Measurements from ENCODE around the gene FAM53B. TPM values are rescaled to one million over a fixed set of nuclear protein-coding genes. Genes with fewer than 3 reads are reported as not detected.

FAM53B gene
- total RNA-seq, 1 experiment from 2014 or later, result 11.2 TPM

DNA sequence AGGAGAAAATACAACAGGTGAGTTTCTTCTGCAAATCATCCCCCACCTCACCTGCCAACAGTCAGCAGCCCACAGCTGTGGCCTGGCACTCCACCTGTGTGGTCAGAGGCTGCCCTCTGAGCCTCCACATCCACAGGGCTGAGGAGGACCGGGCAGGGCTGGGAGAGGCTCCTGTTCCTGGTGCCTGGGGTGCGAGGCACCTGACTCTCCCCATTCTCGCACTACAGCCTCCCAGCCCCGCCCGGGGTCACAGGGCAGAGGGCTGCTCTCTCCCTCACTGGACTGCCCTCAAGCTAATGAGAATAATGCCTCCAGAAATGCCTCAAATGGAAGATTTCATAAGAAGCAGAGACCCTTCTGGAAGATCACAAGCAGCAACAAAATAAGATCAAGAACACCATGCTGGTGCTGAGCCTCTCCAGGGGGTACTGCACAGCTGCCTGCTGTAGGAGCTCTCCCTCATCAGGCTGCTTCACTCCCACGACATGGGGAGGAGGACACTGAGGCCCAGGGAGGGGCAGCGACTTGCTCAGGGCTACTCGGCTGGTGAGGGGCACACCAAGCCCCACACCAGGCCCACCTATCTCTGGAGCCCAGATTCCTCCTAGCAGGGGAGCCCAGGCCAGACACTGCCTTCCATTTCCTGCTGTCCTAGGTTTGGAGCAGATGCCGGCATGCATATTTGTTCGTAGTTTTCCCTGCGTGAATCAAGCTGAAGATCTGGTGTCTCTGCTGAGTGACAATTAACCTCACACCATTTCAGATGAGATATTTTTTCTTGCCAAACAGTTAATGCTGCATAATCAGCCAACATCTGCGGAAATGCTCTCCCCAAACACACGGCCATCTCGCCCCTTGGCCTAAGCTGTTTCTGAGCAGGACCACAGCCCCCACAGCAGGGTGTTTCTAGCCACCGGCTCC is 76.5 kb downstream of the FAM53B start:
- BruUV-seq (replicated peaks), result no TSS peak
- CTCF ChIA-PET, result no interaction called here
- H3K27me3 Mint-ChIP-seq (ENCODE audit: unreplicated experiment), result no peaks in the 10 kb centered on the region
- H3K27ac Mint-ChIP-seq (ENCODE audit: unreplicated experiment), result no peak overlapping the region
- H3K9me3 Mint-ChIP-seq (ENCODE audit: low read depth, unreplicated experiment), result no peaks in the 10 kb centered on the region
- H3K4me1 Mint-ChIP-seq (ENCODE audit: low read depth, unreplicated experiment), result no peaks in the 10 kb centered on the region
- intact Hi-C loops (cut with micrococcal nuclease; ENCODE audit: unreplicated experiment), result no loop called here
- TF ChIP-seq, protein P1, sequence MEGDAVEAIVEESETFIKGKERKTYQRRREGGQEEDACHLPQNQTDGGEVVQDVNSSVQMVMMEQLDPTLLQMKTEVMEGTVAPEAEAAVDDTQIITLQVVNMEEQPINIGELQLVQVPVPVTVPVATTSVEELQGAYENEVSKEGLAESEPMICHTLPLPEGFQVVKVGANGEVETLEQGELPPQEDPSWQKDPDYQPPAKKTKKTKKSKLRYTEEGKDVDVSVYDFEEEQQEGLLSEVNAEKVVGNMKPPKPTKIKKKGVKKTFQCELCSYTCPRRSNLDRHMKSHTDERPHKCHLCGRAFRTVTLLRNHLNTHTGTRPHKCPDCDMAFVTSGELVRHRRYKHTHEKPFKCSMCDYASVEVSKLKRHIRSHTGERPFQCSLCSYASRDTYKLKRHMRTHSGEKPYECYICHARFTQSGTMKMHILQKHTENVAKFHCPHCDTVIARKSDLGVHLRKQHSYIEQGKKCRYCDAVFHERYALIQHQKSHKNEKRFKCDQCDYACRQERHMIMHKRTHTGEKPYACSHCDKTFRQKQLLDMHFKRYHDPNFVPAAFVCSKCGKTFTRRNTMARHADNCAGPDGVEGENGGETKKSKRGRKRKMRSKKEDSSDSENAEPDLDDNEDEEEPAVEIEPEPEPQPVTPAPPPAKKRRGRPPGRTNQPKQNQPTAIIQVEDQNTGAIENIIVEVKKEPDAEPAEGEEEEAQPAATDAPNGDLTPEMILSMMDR (IDR thresholded peaks at IDR 0.05; ENCODE audit: unreplicated experiment), result no peak
- DNase-seq, result no peak
- H3K36me3 Mint-ChIP-seq (ENCODE audit: insufficient read depth, unreplicated experiment), result no peaks in the 10 kb centered on the region
- no peak overlapping the region for H3K4me3 Mint-ChIP-seq (ENCODE audit: low read depth, unreplicated experiment)

DNA sequence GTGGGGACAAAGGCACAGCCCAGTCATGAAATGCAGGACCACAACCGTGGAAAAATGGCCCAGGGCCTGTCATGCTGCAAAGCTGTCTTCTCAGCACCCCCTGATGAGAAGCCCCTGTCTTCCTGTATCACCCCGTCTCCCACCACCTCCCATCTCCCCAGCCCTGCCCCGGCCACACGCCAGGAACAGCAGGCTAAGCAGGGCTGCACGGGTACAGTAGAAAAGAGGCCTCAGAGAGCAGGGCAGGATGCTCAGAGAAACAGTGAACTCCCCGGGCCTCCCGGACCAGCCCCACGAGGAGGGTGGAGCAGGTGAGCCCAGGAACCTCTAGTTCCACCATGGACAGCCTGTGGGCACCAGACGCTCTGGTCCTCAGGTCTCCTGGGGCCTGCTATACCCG is 77.7 kb downstream of the FAM53B start:
- BruUV-seq (replicated peaks), result no TSS peak
- Mint-ChIP-seq H3K9me3 (ENCODE audit: low read depth, unreplicated experiment) (no peaks in the 10 kb centered on the region), H3K4me1 (ENCODE audit: low read depth, unreplicated experiment) (no peaks in the 10 kb centered on the region), H3K27me3 (ENCODE audit: unreplicated experiment) (no peaks in the 10 kb centered on the region), H3K27ac (ENCODE audit: unreplicated experiment) (no peak overlapping the region), H3K4me3 (ENCODE audit: low read depth, unreplicated experiment) (no peak overlapping the region), H3K36me3 (ENCODE audit: insufficient read depth, unreplicated experiment) (no peaks in the 10 kb centered on the region)
- CTCF ChIA-PET, result no interaction called here
- no peak for DNase-seq
- intact Hi-C loops (cut with micrococcal nuclease; ENCODE audit: unreplicated experiment), result no loop called here
- TF ChIP-seq, protein P1 (IDR thresholded peaks at IDR 0.05; ENCODE audit: unreplicated experiment), result no peak

DNA sequence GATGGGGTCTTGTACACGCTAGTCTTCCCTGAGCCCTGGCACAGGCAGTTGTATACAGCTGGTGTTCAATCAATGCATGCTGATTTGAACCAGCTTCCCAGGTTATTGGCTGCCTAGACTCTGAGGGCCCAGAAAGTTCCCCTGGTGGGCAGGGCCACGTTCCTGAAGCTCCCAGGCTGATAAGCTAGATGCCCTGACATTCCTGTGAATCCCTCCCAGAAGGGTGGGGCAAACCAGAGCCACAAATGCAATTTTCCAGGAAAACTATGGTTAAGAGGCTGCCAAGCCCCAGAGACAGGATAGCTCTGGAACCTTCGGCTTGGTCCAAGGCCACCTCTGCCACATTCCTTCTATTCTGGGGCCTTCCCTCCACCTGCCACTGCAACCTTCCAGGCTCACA is 78.2 kb downstream of the FAM53B start:
- H3K9me3 Mint-ChIP-seq (ENCODE audit: low read depth, unreplicated experiment), result no peaks in the 10 kb centered on the region
- H3K27ac Mint-ChIP-seq (ENCODE audit: unreplicated experiment), result no peak overlapping the region
- no peaks in the 10 kb centered on the region for H3K36me3 Mint-ChIP-seq (ENCODE audit: insufficient read depth, unreplicated experiment)
- no peak for DNase-seq
- no peaks in the 10 kb centered on the region for H3K4me1 Mint-ChIP-seq (ENCODE audit: low read depth, unreplicated experiment)
- H3K4me3 Mint-ChIP-seq (ENCODE audit: low read depth, unreplicated experiment), result no peak overlapping the region
- no peaks in the 10 kb centered on the region for H3K27me3 Mint-ChIP-seq (ENCODE audit: unreplicated experiment)
- CTCF ChIA-PET, result no interaction called here
- TF ChIP-seq, protein P1 (IDR thresholded peaks at IDR 0.05; ENCODE audit: unreplicated experiment), result no peak
- no TSS peak for BruUV-seq (replicated peaks)
- intact Hi-C loops (cut with micrococcal nuclease; ENCODE audit: unreplicated experiment), result no loop called here

DNA sequence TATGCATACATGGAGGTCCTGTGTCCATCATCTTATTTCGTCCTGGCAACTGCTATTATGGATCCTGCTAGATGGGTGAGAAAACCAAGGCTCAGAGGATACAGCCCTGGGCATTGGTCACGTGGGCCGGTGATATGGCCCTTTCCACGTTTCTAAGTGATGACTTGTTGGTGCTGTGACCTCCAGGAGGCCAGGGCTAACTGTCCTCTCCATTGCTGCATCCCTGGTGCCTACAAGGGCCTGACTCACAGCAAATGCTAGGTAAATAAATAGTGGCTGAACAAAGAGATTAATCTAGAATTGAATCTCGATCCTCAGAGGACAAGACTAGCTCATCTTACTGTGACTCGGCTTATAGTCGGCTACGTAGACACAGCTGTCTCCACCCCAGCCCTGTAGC is 78.6 kb downstream of the FAM53B start:
- BruUV-seq (replicated peaks), result no TSS peak
- Mint-ChIP-seq H3K27ac (ENCODE audit: unreplicated experiment) (no peak overlapping the region), H3K27me3 (ENCODE audit: unreplicated experiment) (no peaks in the 10 kb centered on the region), H3K36me3 (ENCODE audit: insufficient read depth, unreplicated experiment) (no peaks in the 10 kb centered on the region), H3K4me3 (ENCODE audit: low read depth, unreplicated experiment) (no peak overlapping the region), H3K9me3 (ENCODE audit: low read depth, unreplicated experiment) (no peaks in the 10 kb centered on the region), H3K4me1 (ENCODE audit: low read depth, unreplicated experiment) (no peaks in the 10 kb centered on the region)
- TF ChIP-seq, protein P1 (IDR thresholded peaks at IDR 0.05; ENCODE audit: unreplicated experiment), result no peak
- CTCF ChIA-PET, result no interaction called here
- DNase-seq, result no peak
- intact Hi-C loops (cut with micrococcal nuclease; ENCODE audit: unreplicated experiment), result no loop called here

Data from Calu3 (cell line).